ENCODE measurements around the gene RBM10. TPM values are rescaled to one million over a fixed set of nuclear protein-coding genes. Genes with fewer than 3 reads are reported as not detected.

The RBM10 gene
- total RNA-seq, 1 experiment from 2014 or later: 38.0 TPM

GRCh38 chrX:47146121-47146935, 1.3 kb downstream of the RBM10 start:
- in situ Hi-C loops (cut with HindIII; ENCODE audit: low pct_unique_long_range_greater_than_20kb, low sequenced_read_pairs): no loop called here
- DNase-seq (ENCODE audit: low read depth): no peak

DNA sequence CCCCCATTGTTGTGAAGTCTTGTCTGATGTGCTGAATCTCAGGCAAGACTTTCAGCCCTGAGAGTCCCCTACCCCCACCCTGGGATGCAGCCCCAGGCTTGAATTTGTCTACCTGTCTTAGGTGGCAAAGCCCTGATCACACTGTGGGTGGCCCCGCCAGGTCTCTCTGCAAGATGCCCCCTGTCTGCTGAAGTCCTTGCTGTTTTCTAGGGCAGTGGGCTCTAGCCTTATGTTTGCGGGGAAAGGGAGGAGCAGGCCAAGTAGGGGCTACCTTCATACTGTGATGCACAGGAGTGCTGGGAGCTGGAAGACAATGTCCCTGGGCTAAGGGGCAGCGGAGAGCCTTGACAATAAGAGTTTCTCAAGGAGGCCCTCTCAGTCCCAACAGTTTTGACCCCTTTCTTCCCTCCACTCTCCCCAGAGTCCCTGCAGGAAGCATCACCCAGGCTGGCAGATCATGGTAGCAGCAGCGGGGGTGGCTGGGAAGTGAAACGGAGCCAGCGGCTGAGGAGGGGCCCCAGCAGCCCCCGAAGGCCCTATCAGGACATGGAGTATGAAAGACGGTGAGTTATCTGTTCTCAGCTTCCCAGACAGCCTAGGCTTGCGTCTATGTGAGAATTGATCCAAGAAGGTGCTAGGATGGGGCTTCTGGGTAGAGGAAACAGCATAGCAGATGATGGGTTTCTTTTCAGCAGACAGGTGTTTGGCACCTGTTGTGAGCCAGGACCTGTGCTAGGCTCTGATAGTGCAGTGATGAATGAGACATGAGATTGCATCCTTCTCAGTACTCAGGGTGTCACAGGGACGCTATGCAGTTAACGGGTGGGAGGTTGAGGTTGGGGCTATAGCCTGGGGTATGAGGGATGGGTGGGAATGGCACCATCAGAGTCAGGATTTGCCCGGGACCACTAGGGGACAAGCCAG, 2.2 kb downstream of the RBM10 start:
- no peak for DNase-seq (ENCODE audit: low read depth)
- in situ Hi-C loops (cut with HindIII; ENCODE audit: low pct_unique_long_range_greater_than_20kb, low sequenced_read_pairs): no loop called here

DNA sequence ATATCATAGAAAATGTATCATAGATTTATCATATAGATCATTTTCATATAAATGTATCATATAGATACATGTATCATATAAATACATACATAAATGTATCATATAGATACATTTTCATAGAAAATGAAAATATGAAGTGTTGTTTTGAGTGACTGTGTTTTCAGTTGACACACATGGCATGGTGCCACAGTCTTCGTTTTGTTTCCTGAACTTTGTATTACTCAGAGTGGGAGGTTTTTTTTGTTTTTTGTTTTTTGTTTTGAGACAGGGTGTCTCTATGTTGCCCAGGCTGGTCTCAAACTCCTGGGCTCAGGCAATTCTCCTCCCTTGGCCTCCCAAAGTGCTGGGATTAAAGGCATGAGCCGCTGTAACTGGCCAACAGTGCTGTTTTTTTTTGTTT, 3.9 kb downstream of the RBM10 start:
- in situ Hi-C loops (cut with HindIII; ENCODE audit: low pct_unique_long_range_greater_than_20kb, low sequenced_read_pairs): no loop called here
- no peak for DNase-seq (ENCODE audit: low read depth)

- DNase-seq (ENCODE audit: low read depth): no peak
- in situ Hi-C loops (cut with HindIII; ENCODE audit: low pct_unique_long_range_greater_than_20kb, low sequenced_read_pairs): no loop called here
Observed at GRCh38 chrX:47151435-47151834, 6.4 kb downstream of the RBM10 start.

DNA sequence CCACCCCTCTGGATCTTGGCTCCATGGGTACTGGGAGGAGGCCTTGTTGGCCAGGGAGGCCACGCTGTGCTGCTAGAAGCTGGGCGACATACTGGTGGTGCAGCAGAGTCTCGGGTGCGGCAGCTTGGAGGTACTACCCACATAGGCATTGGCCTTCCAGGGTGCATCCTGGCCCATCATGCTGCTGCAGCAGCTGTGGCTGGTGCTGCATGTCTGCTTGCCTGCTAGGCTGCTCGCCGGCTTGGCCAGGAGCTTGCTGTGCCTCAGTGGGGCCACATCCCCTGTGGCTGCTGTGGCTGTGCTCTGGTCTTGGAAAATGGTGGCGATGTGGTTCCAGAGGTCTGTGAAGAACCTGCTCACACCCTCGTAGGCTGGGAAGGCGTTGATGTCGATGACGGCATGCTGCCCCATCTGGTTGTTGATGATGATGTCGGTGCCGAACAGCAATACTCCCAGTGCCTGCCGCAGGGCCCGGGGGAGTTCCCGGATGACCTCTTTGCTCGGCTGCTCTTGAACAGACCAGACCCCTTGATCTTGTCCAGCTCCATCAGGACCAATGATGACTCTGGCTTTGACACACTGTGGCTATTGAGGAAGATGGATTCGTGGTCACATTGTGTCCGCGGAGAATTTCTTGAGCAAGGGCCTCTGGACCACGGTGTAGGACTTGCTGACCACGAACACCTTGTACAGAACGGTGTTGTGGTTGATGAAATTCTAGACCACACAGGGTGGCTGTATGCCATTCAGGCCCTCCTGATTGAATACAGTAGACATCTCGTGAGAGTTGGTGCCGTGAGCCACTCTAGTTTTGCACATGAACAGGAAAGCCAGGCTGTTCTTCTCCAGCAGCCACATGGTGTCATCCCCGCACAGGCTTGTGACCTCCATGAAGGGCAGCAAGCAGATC, 11.8 kb downstream of the RBM10 start:
- no peak for DNase-seq (ENCODE audit: low read depth)
- in situ Hi-C loops (cut with HindIII; ENCODE audit: low pct_unique_long_range_greater_than_20kb, low sequenced_read_pairs): no loop called here

GRCh38 chrX:47158131-47158530, 13.1 kb downstream of the RBM10 start:
- in situ Hi-C loops (cut with HindIII; ENCODE audit: low pct_unique_long_range_greater_than_20kb, low sequenced_read_pairs): no loop called here
- no peak for DNase-seq (ENCODE audit: low read depth)

DNA sequence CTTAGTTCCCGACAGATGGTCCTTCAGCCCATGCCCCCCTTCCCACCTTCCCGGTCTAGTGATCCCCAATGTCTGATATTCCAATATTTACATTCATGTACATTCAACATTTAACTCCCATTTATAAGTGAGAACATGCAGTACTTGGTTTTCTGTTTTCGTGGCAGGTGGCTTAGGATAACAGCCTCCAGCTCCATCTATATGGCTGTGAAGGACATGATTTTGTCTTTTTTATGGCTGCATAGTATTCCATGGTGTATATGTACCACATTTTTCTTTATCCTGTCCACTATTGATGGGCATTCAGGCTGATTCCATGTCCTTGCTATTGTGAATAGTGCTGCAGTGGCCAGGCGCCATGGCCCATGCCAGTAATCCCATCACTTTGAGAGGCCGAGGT, 13.8 kb downstream of the RBM10 start:
- no peak for DNase-seq (ENCODE audit: low read depth)
- in situ Hi-C loops (cut with HindIII; ENCODE audit: low pct_unique_long_range_greater_than_20kb, low sequenced_read_pairs): no loop called here

DNA sequence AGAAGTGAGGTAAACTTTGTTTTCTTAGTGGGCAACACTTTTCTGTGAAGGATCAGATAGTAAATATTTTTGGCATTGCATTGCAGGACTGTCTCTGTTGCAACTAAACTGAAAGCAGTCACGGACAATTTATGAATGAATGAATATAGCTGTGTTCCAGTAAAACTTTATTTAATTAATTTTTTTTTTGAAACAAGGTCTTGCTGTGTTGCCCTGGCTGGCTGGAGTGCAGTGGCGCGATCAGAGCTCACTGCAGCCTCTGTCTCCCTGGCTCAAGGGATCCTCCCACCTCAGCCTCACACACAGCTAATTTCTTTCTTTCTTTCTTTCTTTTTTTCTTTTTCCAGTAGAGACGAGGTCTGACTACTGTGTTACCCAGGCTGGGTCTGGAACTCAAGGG, 15.8 kb downstream of the RBM10 start:
- no peak for DNase-seq (ENCODE audit: low read depth)
- in situ Hi-C loops (cut with HindIII; ENCODE audit: low pct_unique_long_range_greater_than_20kb, low sequenced_read_pairs): no loop called here

DNA sequence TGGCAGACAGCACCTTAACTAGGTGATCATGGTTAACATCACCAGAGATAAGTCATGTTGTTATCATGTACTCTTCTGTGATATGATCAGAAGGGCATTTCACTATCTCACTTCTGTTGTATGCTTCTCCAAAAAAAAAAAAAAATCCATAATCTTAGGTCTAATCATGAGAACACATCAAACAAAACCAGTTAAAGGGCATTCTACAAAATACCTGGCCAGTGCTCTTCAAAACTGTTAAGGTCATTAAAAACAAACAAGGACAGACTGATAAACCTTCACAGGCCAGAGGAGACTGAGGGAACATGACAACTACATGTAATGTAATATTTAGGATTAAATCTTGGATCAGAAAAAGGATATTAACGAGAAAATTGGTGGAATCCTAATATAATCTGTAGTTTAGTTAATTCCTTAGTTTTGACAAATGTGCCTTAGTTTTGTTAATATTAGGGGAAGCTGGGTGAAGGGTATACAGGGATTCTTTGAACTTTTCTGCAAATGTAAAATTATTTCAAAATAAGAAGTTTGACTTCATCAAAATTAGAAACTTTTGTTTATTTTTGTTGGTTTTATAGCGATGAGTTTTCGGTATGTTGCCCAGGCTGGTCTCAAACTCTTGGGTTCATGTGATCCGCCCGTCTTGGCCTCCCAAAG, 18.0 kb downstream of the RBM10 start:
- in situ Hi-C loops (cut with HindIII; ENCODE audit: low pct_unique_long_range_greater_than_20kb, low sequenced_read_pairs): no loop called here

DNA sequence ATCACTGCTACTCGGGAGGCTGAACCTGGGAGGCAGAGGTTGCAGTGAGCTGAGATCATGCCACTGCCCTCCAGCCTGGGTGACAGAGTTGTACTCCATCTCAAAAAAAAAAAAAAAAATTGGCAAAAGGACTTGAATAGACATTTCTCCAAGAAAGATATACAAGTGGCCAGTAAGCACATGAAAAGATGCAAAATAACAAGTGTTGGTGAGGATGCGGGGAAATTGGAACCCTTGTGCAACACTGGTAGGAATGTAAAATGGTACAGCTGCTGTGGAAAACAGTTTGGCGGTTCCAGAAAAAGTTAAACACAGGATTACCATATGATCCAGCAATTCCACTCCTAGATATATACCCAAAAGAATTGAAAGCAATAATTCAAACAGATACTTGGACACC, 19.4 kb downstream of the RBM10 start:
- no peak for DNase-seq (ENCODE audit: low read depth)
- in situ Hi-C loops (cut with HindIII; ENCODE audit: low pct_unique_long_range_greater_than_20kb, low sequenced_read_pairs): no loop called here

More for the DNA sequence above, 18.0 kb downstream of the RBM10 start:
- DNase-seq (ENCODE audit: low read depth): no peak

DNA sequence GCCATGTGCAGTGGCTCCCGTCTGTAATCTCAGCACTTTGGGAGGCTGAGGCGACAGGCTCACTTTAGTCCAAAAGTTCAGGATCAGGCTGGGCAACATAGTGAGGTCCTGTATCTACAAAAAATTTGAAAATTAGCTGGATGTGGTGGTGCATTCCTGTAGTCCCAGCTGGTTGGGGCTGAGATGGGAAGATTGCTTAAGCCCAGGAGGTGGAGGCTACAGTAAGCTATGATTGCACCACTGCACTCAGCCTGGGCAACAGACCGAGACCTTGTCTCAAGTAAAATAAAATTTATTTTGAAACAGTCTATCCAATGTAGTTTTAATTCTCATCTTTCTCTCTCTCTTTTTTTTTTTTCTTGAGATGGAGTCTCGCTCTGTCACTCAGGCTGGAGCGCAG, 21.1 kb downstream of the RBM10 start:
- in situ Hi-C loops (cut with HindIII; ENCODE audit: low pct_unique_long_range_greater_than_20kb, low sequenced_read_pairs): no loop called here
- no peak for DNase-seq (ENCODE audit: low read depth)

GRCh38 chrX:47168495-47169073, 23.6 kb downstream of the RBM10 start:
- in situ Hi-C loops (cut with HindIII; ENCODE audit: low pct_unique_long_range_greater_than_20kb, low sequenced_read_pairs): no loop called here

DNA sequence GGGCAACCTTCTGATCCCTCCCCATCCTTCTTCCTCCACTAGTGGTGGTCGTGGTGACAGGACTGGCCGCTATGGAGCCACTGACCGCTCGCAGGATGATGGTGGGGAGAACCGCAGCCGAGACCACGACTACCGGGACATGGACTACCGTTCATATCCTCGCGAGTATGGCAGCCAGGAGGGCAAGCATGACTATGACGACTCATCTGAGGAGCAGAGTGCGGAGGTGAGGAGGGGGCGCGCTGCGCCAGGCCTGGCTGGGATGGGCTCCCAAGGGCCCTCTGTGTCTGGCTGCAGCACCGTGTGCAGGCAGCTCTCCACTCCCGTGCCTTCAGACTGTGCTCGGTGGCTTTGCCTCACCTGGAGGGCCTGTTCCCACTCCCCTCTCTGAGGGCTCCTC, 24.3 kb downstream of the RBM10 start:
- in situ Hi-C loops (cut with HindIII; ENCODE audit: low pct_unique_long_range_greater_than_20kb, low sequenced_read_pairs): no loop called here
- no peak for DNase-seq (ENCODE audit: low read depth)

More at GRCh38 chrX:47168495-47169073, 23.6 kb downstream of the RBM10 start:
- DNase-seq (ENCODE audit: low read depth): no peak

- DNase-seq (ENCODE audit: low read depth): no peak
- in situ Hi-C loops (cut with HindIII; ENCODE audit: low pct_unique_long_range_greater_than_20kb, low sequenced_read_pairs): no loop called here
Observed at GRCh38 chrX:47169726-47170515, 24.9 kb downstream of the RBM10 start.

GRCh38 chrX:47170861-47171692, 26.1 kb downstream of the RBM10 start:
- in situ Hi-C loops (cut with HindIII; ENCODE audit: low pct_unique_long_range_greater_than_20kb, low sequenced_read_pairs): no loop called here

DNA sequence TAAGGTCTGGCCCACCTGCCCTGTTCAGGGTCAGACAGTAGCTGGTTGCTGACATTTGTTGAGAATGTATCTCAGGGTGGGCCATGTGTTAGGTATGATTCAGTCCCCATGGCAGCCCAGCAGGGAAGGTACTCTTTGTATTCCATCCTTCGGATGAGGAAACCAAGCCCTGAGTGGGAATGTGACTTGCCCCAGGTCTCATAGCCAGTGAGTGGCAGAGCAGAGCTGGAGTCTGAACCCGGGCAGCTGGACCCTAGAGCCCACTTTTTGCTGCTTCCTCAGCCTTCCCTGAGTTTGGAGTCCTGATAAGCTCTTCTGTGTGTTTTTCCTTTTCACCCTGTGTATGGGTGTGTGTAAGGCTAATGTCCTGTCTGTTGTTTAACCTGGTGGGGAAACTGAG, 27.0 kb downstream of the RBM10 start:
- no peak for DNase-seq (ENCODE audit: low read depth)
- in situ Hi-C loops (cut with HindIII; ENCODE audit: low pct_unique_long_range_greater_than_20kb, low sequenced_read_pairs): no loop called here

More at GRCh38 chrX:47170861-47171692, 26.1 kb downstream of the RBM10 start:
- DNase-seq (ENCODE audit: low read depth): no peak

All from Caki2 (cell line).